HepG2 (cell line): ENCODE data around the gene TRMT112. TPM values are rescaled to one million over a fixed set of nuclear protein-coding genes. Genes with fewer than 3 reads are reported as not detected.

ENCODE experiments used
- ARNTL ChIP-seq: sonication (generic); formaldehyde crosslinking; IDR thresholded peaks from 2 replicates; pipeline ENCODE4 v1.4.0; 2020; ENCODE audit warnings: mild to moderate bottlenecking, missing genetic modification reagents
- CBX1 ChIP-seq: IDR thresholded peaks from one replicate; pipeline ENCODE4 v1.6.1; 2016; ENCODE audit warnings: antibody characterized with exemption, low read depth
- ETV5 ChIP-seq: IDR thresholded peaks from 2 replicates; pipeline ENCODE4 v1.6.1; 2018; ENCODE audit warnings: missing biosample characterization, missing genetic modification reagents, inconsistent platforms, borderline replicate concordance
- FOXO1 ChIP-seq: sonication (generic); formaldehyde crosslinking; IDR thresholded peaks from 2 replicates; pipeline ENCODE4 v1.4.0; 2020; ENCODE audit warnings: missing genetic modification reagents
- HES4 ChIP-seq: sonication (generic); formaldehyde crosslinking; IDR thresholded peaks from 2 replicates; pipeline ENCODE4 v1.9.0; 2021; ENCODE audit warnings: mild to moderate bottlenecking, missing genetic modification reagents, borderline replicate concordance
- HIC2 ChIP-seq: sonication (generic); formaldehyde crosslinking; IDR thresholded peaks from 2 replicates; pipeline ENCODE4 v1.9.0; 2022; ENCODE audit warnings: low read depth, missing genetic modification reagents
- NR2F2 ChIP-seq: IDR thresholded peaks from 2 replicates; pipeline ENCODE4 v1.6.1; 2012; ENCODE audit warnings: low read depth, inconsistent platforms, borderline replicate concordance
- NR2F6 ChIP-seq, 2 experiments: IDR thresholded peaks; 2 replicates each; pipeline ENCODE4 v1.6.1; 2016; ENCODE audit warnings: antibody characterized with exemption in 1 of 2, mild to moderate bottlenecking in 1 of 2
- POLR2AphosphoS5 ChIP-seq: IDR thresholded peaks from 2 replicates; pipeline ENCODE4 v1.6.1; 2012; ENCODE audit warnings: low read depth, low read length
- PRDM10 ChIP-seq: sonication (generic); formaldehyde crosslinking; IDR thresholded peaks from 2 replicates; pipeline ENCODE4 v1.4.0; 2020; ENCODE audit warnings: low read depth, missing genetic modification reagents
- RAD51 ChIP-seq: fragments of 450-650 bp; IDR thresholded peaks from 2 replicates; pipeline ENCODE4 v1.6.1; 2016; ENCODE audit warnings: borderline replicate concordance
- RBM39 ChIP-seq: fragments of 200-400 bp; formaldehyde crosslinking; IDR thresholded peaks from one replicate; pipeline ENCODE4 v1.6.1; 2018; ENCODE audit warnings: antibody characterized with exemption, mild to moderate bottlenecking, low read depth, low read length; ENCODE audit not compliant: poor library complexity, severe bottlenecking
- SMARCE1 ChIP-seq: fragments of 450-650 bp; IDR thresholded peaks from 2 replicates; pipeline ENCODE4 v1.6.1; 2017; ENCODE audit warnings: borderline replicate concordance
- SMC3 ChIP-seq: IDR thresholded peaks from 2 replicates; pipeline ENCODE4 v1.6.1; 2011; ENCODE audit warnings: low read length, improper control_type of control experiment
- ZBED4 ChIP-seq: sonication (generic); formaldehyde crosslinking; IDR thresholded peaks from 2 replicates; pipeline ENCODE4 v1.4.0; 2020; ENCODE audit warnings: missing genetic modification reagents, borderline replicate concordance
- ZBTB10 ChIP-seq: sonication (generic); formaldehyde crosslinking; IDR thresholded peaks from 2 replicates; pipeline ENCODE4 v1.4.0; 2020; ENCODE audit warnings: missing genetic modification reagents, borderline replicate concordance
- ZC3H4 ChIP-seq: sonication (generic); formaldehyde crosslinking; IDR thresholded peaks from 2 replicates; pipeline ENCODE4 v1.4.0; 2020; ENCODE audit warnings: missing genetic modification reagents, borderline replicate concordance
- ZNF460 ChIP-seq: sonication (generic); formaldehyde crosslinking; IDR thresholded peaks from 2 replicates; pipeline ENCODE4 v1.5.1; 2020; ENCODE audit warnings: missing genetic modification reagents, mild to moderate bottlenecking, borderline replicate concordance
- polyA plus RNA-seq, 8 experiments: library from polyadenylated mRNA; depleted of rRNA in 3 of 8; stranded (reverse) in 7 of 8; unstranded in 1 of 8; fragments of >200 nt; fragmentation: Illumina TruSeq in 4 of 8; extraction: Trizol in 4 of 8; gene quantifications; 2 replicates each; pipeline versions ENCODE4 v1.2.1 to v1.2.3, GENCODE V29; 2011 to 2016; ENCODE audit warnings: low read depth in 4 of 8, missing spikeins in 1 of 8, mixed read lengths in 1 of 8; ENCODE audit not compliant: insufficient read depth in 1 of 8
- total RNA-seq, 5 experiments: library from RNA; depleted of rRNA; stranded (reverse); fragments of >200 nt; fragmentation: Illumina TruSeq; extraction: Trizol; gene quantifications; 2 replicates each; pipeline ENCODE4 v1.2.3, GENCODE V29; 2016; ENCODE audit warnings: low read depth in 1 of 5

The TRMT112 gene
- total and polyA plus RNA-seq, 2 of the 13 experiments (the other 11 are each of a cell fraction or from before 2014, with no cell fraction given) = 186 to 409 TPM

GRCh38 chr11:64348383-64349024 lies 31.1 kb upstream of the TRMT112 start (continued):
- no peak for TF ChIP-seq ZBED4 (CRISPR knock-in tag)
- TF ChIP-seq POLR2AphosphoS5 = no peak
- no peak for TF ChIP-seq ZNF460
- 0 out of 2 replicates have a peak, but pooled peaks have one; percentile 24 for TF ChIP-seq ETV5 (CRISPR knock-in tag)
- TF ChIP-seq FOXO1 (CRISPR knock-in tag) = no peak
- TF ChIP-seq CBX1 = no peak
- TF ChIP-seq PRDM10 (CRISPR knock-in tag) = peak; percentile 98
- no peak for TF ChIP-seq ARNTL (CRISPR knock-in tag)
- TF ChIP-seq NR2F2 = peak; percentile 56
- no peak for TF ChIP-seq SMC3
- no peak for TF ChIP-seq SMARCE1
- no peak for TF ChIP-seq RAD51
- no peak for TF ChIP-seq ZBTB10 (CRISPR knock-in tag)
- TF ChIP-seq HES4 (CRISPR knock-in tag) = no peak
- TF ChIP-seq RBM39 = no peak
- peak; percentile 64; the same call in 1 of the 2 replicates for TF ChIP-seq HIC2 (CRISPR knock-in tag)
- TF ChIP-seq NR2F6 (IDR thresholded peaks at IDR 0.05) = peak; percentile 72
- no peak for TF ChIP-seq NR2F6 (CRISPR knock-in tag; IDR thresholded peaks at IDR 0.05)
- no peak for TF ChIP-seq ZC3H4
